ENCODE measurements around the gene MGST2. TPM values are rescaled to one million over a fixed set of nuclear protein-coding genes. Genes with fewer than 3 reads are reported as not detected.

The MGST2 gene
- 34.1 and 37.9 TPM in 2 replicates for total RNA-seq (2014; rRNA removed; shearing (Covaris generic))

- H3K27me3 ChIP-seq (replicated peaks): no peaks in the 10 kb centered on the region
- no peaks in the 10 kb centered on the region for H3K9me3 ChIP-seq (replicated peaks)
- peak within 1 kb of the TSS; percentile 45 for H3K4me3 ChIP-seq
- H3K27ac ChIP-seq: peak within 1 kb of the TSS; percentile 68
- no peaks in the 10 kb centered on the region for H3K36me3 ChIP-seq
- H3K4me1 ChIP-seq (replicated peaks): peaks cover 11% of the 10 kb centered on the region
- peak; percentile 70 to 73 for DNase-seq (ENCODE audit: low read depth in 1 of 2, low spot score in 2 of 2)
Observed at GRCh38 chr4:139665690-139666529, at the start of gene MGST2. Gene MGST2, plus strand, starts transcription at chr4:139665819. Its CDS starts 201 bp downstream, at chr4:139666020.

GRCh38 chr4:139617702-139618490 lies 47.7 kb upstream of the MGST2 start:
- DNase-seq (ENCODE audit: low read depth in 1 of 2, low spot score in 2 of 2): no peak
- Histone ChIP-seq H3K36me3 (no peaks in the 10 kb centered on the region), H3K4me3 (no peak overlapping the region), H3K27ac (no peak overlapping the region), H3K9me3 (replicated peaks) (0 out of 2 replicates have a peak, but pooled peaks cover 3% of the 10 kb centered on the region), H3K4me1 (replicated peaks) (no peaks in the 10 kb centered on the region), H3K27me3 (replicated peaks) (no peaks in the 10 kb centered on the region)

GRCh38 chr4:139619644-139620043 lies 46.0 kb upstream of the MGST2 start:
- H3K4me1 ChIP-seq (replicated peaks): no peaks in the 10 kb centered on the region
- H3K36me3 ChIP-seq: no peaks in the 10 kb centered on the region
- H3K9me3 ChIP-seq (replicated peaks): 0 out of 2 replicates have a peak, but pooled peaks cover 3% of the 10 kb centered on the region
- H3K27ac ChIP-seq: no peak overlapping the region
- no peaks in the 10 kb centered on the region for H3K27me3 ChIP-seq (replicated peaks)
- no peak for DNase-seq (ENCODE audit: low read depth in 1 of 2, low spot score in 2 of 2)
- no peak overlapping the region for H3K4me3 ChIP-seq

- Histone ChIP-seq H3K9me3 (replicated peaks) (0 out of 2 replicates have a peak, but pooled peaks cover 3% of the 10 kb centered on the region), H3K4me3 (no peak overlapping the region), H3K27me3 (replicated peaks) (no peaks in the 10 kb centered on the region), H3K36me3 (no peaks in the 10 kb centered on the region), H3K27ac (no peak overlapping the region), H3K4me1 (replicated peaks) (no peaks in the 10 kb centered on the region)
- DNase-seq (ENCODE audit: low read depth in 1 of 2, low spot score in 2 of 2): no peak
Observed at GRCh38 chr4:139622901-139623381, 42.7 kb upstream of the MGST2 start.

DNA sequence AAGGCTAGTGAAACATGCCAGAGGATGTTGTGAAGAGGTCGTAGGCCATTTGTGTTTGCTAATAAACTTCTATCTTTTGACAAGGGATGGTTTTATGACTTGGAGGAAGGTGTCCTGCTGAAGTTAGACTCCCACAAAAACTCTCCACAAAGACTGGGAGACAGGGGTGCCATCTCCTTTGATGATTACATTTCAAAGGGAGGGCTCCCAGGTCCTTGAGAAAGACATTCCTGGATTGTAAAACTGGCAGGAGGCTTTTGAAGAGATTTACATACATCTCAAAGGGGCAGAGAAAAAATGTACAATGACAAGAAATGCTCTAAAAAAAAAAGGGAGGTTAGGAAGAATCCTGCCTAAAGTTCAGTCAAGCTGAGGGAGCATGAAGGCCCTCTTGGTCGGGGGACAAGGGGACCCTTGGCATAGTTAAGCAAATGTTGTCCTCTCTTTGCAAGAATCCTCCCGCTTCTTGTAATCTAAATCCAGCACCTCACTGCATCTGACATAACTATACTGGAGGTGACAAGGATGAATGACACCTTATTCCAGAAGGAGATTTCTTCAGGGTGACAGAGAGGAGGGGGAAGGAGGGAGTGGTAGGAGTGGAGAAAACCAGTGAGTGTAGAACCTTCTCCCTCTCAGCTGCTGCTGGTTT lies 41.1 kb upstream of the MGST2 start:
- H3K4me3 ChIP-seq: no peak overlapping the region
- no peak overlapping the region for H3K27ac ChIP-seq
- no peaks in the 10 kb centered on the region for H3K27me3 ChIP-seq (replicated peaks)
- no peaks in the 10 kb centered on the region for H3K9me3 ChIP-seq (replicated peaks)
- no peak for DNase-seq (ENCODE audit: low read depth in 1 of 2, low spot score in 2 of 2)
- no peaks in the 10 kb centered on the region for H3K4me1 ChIP-seq (replicated peaks)
- no peaks in the 10 kb centered on the region for H3K36me3 ChIP-seq

GRCh38 chr4:139625093-139625455 lies 40.5 kb upstream of the MGST2 start:
- H3K27ac ChIP-seq: no peak overlapping the region
- H3K27me3 ChIP-seq (replicated peaks): no peaks in the 10 kb centered on the region
- H3K4me1 ChIP-seq (replicated peaks): no peaks in the 10 kb centered on the region
- H3K4me3 ChIP-seq: no peak overlapping the region
- no peak for DNase-seq (ENCODE audit: low read depth in 1 of 2, low spot score in 2 of 2)
- no peaks in the 10 kb centered on the region for H3K9me3 ChIP-seq (replicated peaks)
- H3K36me3 ChIP-seq: no peaks in the 10 kb centered on the region

GRCh38 chr4:139625482-139625881 lies 40.1 kb upstream of the MGST2 start:
- Histone ChIP-seq H3K36me3 (no peaks in the 10 kb centered on the region), H3K4me3 (no peak overlapping the region), H3K9me3 (replicated peaks) (no peaks in the 10 kb centered on the region), H3K27ac (no peak overlapping the region), H3K27me3 (replicated peaks) (no peaks in the 10 kb centered on the region), H3K4me1 (replicated peaks) (no peaks in the 10 kb centered on the region)
- DNase-seq (ENCODE audit: low read depth in 1 of 2, low spot score in 2 of 2): no peak

DNA sequence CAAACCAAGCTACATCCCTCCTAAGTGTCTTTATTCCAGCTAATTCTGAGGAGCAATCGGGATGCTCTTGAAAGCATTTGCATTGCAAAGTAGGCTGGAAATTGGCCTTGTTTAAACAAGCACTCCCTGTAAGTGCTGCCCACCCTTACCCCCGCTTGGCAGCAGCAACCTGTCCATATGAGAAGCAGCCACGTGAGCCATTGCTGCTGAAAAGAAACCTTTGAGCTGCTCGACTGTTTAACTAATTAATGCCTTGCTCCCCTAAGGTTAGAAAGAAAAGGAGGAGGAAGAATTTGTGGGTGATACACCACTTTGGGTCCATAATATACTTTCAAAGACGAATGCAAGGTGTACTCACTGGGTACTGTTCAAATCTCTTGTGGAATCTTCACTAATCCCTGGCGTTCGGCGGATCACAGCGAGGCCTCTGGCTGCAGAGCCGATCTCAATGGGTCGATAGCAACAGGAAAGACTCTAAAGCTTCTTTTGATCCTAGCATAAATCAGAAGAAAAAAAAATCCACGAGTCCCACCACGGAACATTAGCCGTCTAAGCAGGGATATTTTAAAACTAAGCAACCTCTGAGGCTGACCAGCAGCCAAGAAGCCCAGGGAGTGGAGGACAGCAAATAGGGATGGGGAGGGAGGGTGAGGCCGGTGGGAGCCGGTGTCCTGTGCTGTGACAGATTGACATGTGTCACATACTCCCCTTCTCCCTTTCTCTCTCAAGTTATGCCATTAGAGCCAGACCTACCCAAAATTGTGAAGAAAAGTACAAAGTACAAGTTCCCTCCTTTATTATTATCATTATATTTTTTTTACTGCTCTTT lies 37.2 kb upstream of the MGST2 start:
- H3K36me3 ChIP-seq: no peaks in the 10 kb centered on the region
- H3K9me3 ChIP-seq (replicated peaks): no peaks in the 10 kb centered on the region
- DNase-seq (ENCODE audit: low read depth in 1 of 2, low spot score in 2 of 2): no peak
- no peaks in the 10 kb centered on the region for H3K4me1 ChIP-seq (replicated peaks)
- H3K27ac ChIP-seq: no peak overlapping the region
- H3K27me3 ChIP-seq (replicated peaks): peaks cover 6% of the 10 kb centered on the region; the same call in 1 of the 2 replicates
- no peak overlapping the region for H3K4me3 ChIP-seq

DNA sequence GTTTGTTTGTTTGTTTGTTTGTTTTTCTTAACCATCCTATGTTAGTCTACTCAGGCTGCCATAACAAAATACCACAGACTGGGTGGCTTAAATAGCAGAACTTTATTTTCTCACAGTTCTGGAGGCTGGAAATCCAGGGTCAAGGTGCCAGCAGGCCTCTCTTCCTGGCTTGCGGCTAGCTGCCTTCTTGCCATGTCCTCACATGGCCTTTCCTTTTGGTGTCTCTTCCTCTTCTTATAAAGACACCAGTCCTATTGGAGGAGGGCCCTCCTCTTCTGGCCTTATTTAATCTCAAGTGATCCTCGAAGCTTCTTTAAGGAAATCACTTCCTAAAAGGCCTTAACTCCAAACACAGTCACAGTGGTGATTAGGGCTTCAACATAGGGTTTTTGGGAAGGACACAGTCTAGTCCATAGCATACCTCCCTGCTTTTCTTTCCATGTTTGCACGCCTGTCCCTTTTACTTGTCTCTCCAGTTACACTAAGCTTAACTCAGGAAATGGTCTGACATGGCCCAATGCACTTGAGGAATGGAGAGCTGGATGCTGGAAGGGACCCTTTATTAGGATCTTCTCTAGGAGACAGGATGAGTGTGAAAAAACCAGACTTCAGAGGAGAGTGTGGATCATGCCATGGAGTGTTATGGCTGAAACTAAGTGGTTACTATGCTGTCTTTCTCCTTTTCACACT lies 36.0 kb upstream of the MGST2 start:
- no peak for DNase-seq (ENCODE audit: low read depth in 1 of 2, low spot score in 2 of 2)
- Histone ChIP-seq H3K4me3 (no peak overlapping the region), H3K36me3 (no peaks in the 10 kb centered on the region), H3K27ac (no peak overlapping the region), H3K4me1 (replicated peaks) (no peaks in the 10 kb centered on the region), H3K9me3 (replicated peaks) (no peaks in the 10 kb centered on the region), H3K27me3 (replicated peaks) (peaks cover 6% of the 10 kb centered on the region; the same call in 1 of the 2 replicates)

DNA sequence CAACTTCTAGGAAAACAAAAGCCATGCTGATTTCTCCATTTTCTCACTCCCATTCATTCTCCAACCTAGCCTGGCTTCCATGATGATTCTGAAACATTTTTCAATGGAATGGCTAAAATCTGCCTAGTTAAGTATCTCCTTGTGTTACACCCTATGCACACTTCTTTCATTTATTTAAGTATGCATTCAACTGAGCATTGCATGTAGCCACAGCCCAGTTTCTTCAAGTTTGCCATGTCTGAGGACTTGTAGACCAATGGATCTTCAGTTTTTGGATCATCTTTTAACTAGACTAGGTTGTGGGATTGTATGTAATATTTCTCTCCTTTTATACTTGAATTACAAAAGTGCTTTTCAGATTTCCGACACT lies 35.5 kb upstream of the MGST2 start:
- H3K27me3 ChIP-seq (replicated peaks): peaks cover 6% of the 10 kb centered on the region; the same call in 1 of the 2 replicates
- H3K4me3 ChIP-seq: no peak overlapping the region
- H3K27ac ChIP-seq: no peak overlapping the region
- no peaks in the 10 kb centered on the region for H3K36me3 ChIP-seq
- no peak for DNase-seq (ENCODE audit: low read depth in 1 of 2, low spot score in 2 of 2)
- no peaks in the 10 kb centered on the region for H3K9me3 ChIP-seq (replicated peaks)
- no peaks in the 10 kb centered on the region for H3K4me1 ChIP-seq (replicated peaks)

DNA sequence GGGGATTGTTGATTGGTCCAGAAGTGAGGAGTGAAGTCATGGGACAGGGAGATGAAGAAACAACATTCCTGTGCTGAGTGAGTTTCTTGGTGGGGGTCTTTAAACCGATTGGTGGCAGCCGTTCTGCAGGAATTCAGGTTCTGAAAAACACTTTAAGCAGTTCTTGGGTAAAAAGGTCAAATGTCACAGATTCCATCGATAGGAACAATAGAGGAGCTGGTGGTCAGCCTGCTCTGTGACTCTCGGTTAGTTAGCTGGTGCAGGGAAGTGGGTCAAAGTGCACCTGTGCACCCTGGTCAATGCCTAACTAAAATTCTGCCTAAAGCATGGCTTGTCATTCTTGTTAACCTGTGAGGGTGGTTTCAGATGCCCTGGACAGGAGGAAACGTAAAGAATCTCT lies 34.6 kb upstream of the MGST2 start:
- no peak for DNase-seq (ENCODE audit: low read depth in 1 of 2, low spot score in 2 of 2)
- peaks cover 6% of the 10 kb centered on the region; the same call in 1 of the 2 replicates for H3K27me3 ChIP-seq (replicated peaks)

GRCh38 chr4:139631791-139632190 lies 33.8 kb upstream of the MGST2 start:
- Histone ChIP-seq H3K9me3 (replicated peaks) (no peaks in the 10 kb centered on the region), H3K36me3 (no peaks in the 10 kb centered on the region), H3K4me3 (no peak overlapping the region), H3K4me1 (replicated peaks) (no peaks in the 10 kb centered on the region), H3K27ac (no peak overlapping the region), H3K27me3 (replicated peaks) (peaks cover 6% of the 10 kb centered on the region; the same call in 1 of the 2 replicates)
- no peak for DNase-seq (ENCODE audit: low read depth in 1 of 2, low spot score in 2 of 2)

More for the DNA sequence above, 34.6 kb upstream of the MGST2 start:
- H3K27ac ChIP-seq: no peak overlapping the region
- no peak overlapping the region for H3K4me3 ChIP-seq
- H3K36me3 ChIP-seq: no peaks in the 10 kb centered on the region
- H3K4me1 ChIP-seq (replicated peaks): no peaks in the 10 kb centered on the region
- no peaks in the 10 kb centered on the region for H3K9me3 ChIP-seq (replicated peaks)
